ENCODE results near the gene SOAT2. TPM values are rescaled to one million over a fixed set of nuclear protein-coding genes. Genes with fewer than 3 reads are reported as not detected.

Gene SOAT2
- total and polyA plus RNA-seq, 2 donors (not counting 3 experiments of a cell fraction or from before 2014, with no cell fraction given) = not detected

DNA sequence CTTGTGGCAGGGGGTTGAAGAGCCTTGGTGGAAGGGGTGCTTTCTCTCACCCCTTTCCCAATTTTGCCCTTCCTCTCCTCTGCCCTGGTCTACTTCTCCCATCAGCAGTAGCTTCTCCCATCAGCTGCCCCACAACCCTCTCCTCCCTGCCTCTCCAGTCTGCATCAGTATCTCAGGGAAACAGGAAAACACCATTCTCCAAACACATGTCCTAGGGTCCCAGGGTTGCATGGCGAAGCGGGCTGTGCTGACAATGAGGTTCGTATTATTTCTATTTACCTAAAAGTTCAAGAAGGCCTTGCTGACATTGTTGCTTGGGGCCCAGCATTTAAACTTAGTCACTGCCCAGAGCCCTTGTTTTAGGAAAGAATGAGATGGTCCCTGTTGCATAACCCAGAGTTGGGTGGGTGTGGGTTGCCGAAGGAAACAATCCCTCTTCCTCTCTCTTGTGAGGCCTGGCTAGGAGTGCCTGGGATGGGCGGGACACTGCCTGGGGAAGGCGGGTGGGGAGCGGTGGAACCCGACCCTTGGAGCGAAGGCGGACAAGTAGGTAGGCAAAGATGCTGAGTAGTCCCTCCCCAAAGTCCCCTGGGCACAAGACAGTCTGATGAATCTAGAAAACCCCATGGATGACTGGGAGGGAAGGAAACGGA lies 7.1 kb upstream of the SOAT2 start:
- POLR2A ChIA-PET = no interaction called here
- DNase-seq (ENCODE audit: low read depth, low spot score) (no peak), FAIRE-seq (no peak)
- peaks cover 27% of the 10 kb centered on the region for H3K4me1 ChIP-seq (ENCODE audit: control insufficient read depth, extremely low read depth, insufficient read depth, low read length)
- TF ChIP-seq POLR2AphosphoS5 (IDR thresholded peaks at IDR 0.05; ENCODE audit: insufficient read depth, low read depth, low read length) = no peak
- TF ChIP-seq JUN (IDR thresholded peaks at IDR 0.05; ENCODE audit: borderline replicate concordance, insufficient read depth, insufficient read length, low read depth) = no peak
- TF ChIP-seq, protein P1, sequence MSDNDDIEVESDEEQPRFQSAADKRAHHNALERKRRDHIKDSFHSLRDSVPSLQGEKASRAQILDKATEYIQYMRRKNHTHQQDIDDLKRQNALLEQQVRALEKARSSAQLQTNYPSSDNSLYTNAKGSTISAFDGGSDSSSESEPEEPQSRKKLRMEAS (IDR thresholded peaks at IDR 0.05; ENCODE audit: insufficient read depth, insufficient read length) = no peak
- TF ChIP-seq GATA2 (IDR thresholded peaks at IDR 0.05; ENCODE audit: insufficient read depth, insufficient read length, low read depth, low read length) = no peak
- TF ChIP-seq POLR2A (IDR thresholded peaks at IDR 0.05; ENCODE audit: low read depth, low read length) = no peak
- no peak for TF ChIP-seq EZH2 (IDR thresholded peaks at IDR 0.05; ENCODE audit: borderline replicate concordance, low read depth, low read length, severe bottlenecking)
- no peak for TF ChIP-seq FOS (IDR thresholded peaks at IDR 0.05; ENCODE audit: borderline replicate concordance, insufficient read depth, low read length)
- no peak for TF ChIP-seq MYC (IDR thresholded peaks at IDR 0.05; ENCODE audit: low read depth, low read length)
- TF ChIP-seq, protein P2, sequence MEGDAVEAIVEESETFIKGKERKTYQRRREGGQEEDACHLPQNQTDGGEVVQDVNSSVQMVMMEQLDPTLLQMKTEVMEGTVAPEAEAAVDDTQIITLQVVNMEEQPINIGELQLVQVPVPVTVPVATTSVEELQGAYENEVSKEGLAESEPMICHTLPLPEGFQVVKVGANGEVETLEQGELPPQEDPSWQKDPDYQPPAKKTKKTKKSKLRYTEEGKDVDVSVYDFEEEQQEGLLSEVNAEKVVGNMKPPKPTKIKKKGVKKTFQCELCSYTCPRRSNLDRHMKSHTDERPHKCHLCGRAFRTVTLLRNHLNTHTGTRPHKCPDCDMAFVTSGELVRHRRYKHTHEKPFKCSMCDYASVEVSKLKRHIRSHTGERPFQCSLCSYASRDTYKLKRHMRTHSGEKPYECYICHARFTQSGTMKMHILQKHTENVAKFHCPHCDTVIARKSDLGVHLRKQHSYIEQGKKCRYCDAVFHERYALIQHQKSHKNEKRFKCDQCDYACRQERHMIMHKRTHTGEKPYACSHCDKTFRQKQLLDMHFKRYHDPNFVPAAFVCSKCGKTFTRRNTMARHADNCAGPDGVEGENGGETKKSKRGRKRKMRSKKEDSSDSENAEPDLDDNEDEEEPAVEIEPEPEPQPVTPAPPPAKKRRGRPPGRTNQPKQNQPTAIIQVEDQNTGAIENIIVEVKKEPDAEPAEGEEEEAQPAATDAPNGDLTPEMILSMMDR (IDR thresholded peaks at IDR 0.05; ENCODE audit: extremely low read depth in 1 of 2, insufficient read depth in 1 of 2, low read depth in 1 of 2, low read length in 2 of 2) = no peak
- H3K27ac ChIP-seq (ENCODE audit: insufficient read depth, low read depth, low read length) = no peak overlapping the region
- H3K27me3 ChIP-seq (ENCODE audit: control insufficient read depth in 2 of 2, insufficient read depth in 2 of 2, low read length in 2 of 2) = no peaks in the 10 kb centered on the region
- H3K9ac ChIP-seq (replicated peaks; ENCODE audit: extremely low read depth, insufficient read depth, low read length) = no peak overlapping the region
- no peaks in the 10 kb centered on the region for H3K79me2 ChIP-seq (ENCODE audit: control insufficient read depth, insufficient read depth, low read length)
- dilution Hi-C loops (cut with MboI; ENCODE audit: extremely low pct_ligation_motif_present, low sequenced_read_pairs) (no loop called here), intact Hi-C loops (cut with micrococcal nuclease) (loop anchor here (5.0 kb wide), 1 partner anchor 44 kb away; the partner anchor contains the start of gene TNS2)
- no peaks in the 10 kb centered on the region for H3K9me3 ChIP-seq (replicated peaks; ENCODE audit: control insufficient read depth, insufficient read depth, low read length)
- no TSS peak for BruUV-seq (replicated peaks)
- no peaks in the 10 kb centered on the region for H4K20me1 ChIP-seq (replicated peaks; ENCODE audit: control insufficient read depth, extremely low read depth, insufficient read depth, low read length)
- H3K4me3 ChIP-seq (replicated peaks in 1 of 3; ENCODE audit: insufficient read depth in 1 of 3, low read depth in 1 of 3, low read length in 3 of 3) = no peak overlapping the region
- no peak overlapping the region for H3K4me2 ChIP-seq (ENCODE audit: insufficient read depth, low read length)
- no peaks in the 10 kb centered on the region for H3K36me3 ChIP-seq (ENCODE audit: control insufficient read depth in 2 of 2, extremely low read depth in 1 of 2, insufficient read depth in 2 of 2, low read length in 2 of 2)
- H3K9me1 ChIP-seq (replicated peaks; ENCODE audit: control insufficient read depth, extremely low read depth, insufficient read depth, low read length) = no peaks in the 10 kb centered on the region
- CTCF ChIA-PET = interaction anchor here (1.0 to 10.8 kb wide), 4 partner anchors 10 to 101 kb away, joined by 3 to 463 read pairs (median 4); partner anchors contain the start of gene SPRYD3
- no peak overlapping the region for H2AFZ ChIP-seq (ENCODE audit: low read depth, low read length)

All from endothelial cell of umbilical vein (primary cell).